Ramos (cell line): ENCODE data around the gene CYREN.

Source experiments
- in situ Hi-C: fragments of 300-500 bp; cut with MboI; formaldehyde crosslinking; loops from one replicate; pipeline ENCODE4 v1.14.3; 2022; ENCODE audit warnings: low sequenced_read_pairs; ENCODE audit not compliant: unreplicated experiment

CYREN gene

GRCh38 chr7:135197906-135198655 is 27.6 kb upstream of the CYREN start:
- in situ Hi-C loops = no loop called here

- in situ Hi-C loops = no loop called here
These were observed 26.8 kb upstream of the CYREN start for GRCh38 chr7:135197343-135197742.

DNA sequence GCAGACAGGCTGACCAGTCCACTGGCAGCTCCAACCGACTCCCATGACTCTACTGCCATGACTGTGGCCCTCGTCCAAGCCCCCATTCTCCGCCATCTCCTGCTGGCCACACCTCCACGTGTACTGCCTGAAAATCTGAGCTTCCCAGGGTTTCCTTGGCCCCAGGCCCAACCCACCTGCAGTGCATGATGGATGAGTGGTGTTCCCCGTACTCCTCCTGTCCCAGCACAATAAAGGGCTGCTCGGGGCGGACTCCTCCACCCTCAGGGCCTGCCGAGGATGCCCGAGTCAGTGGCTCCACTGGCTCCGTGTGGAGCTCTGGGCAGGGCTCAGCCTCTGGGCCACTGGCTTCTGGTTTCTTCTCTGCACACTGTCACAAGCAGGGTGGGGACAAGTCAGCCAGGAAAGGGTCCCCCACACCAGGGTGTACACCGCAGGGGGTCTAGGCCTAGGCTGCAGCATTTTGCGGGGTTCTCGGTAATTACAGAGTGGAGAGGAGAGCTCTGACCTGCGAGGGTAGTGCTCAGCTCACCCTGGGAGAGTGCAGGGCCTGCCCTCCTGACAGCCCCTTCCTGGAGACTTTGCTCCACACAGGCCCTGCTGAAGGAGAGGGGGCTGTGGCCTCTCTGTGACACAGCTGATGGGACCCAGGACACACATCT is 25.6 kb upstream of the CYREN start:
- in situ Hi-C loops = no loop called here

- in situ Hi-C loops = no loop called here
These were observed 24.6 kb upstream of the CYREN start for GRCh38 chr7:135195156-135195555.

- in situ Hi-C loops = no loop called here
These were observed 24.1 kb upstream of the CYREN start for GRCh38 chr7:135194494-135195095.

DNA sequence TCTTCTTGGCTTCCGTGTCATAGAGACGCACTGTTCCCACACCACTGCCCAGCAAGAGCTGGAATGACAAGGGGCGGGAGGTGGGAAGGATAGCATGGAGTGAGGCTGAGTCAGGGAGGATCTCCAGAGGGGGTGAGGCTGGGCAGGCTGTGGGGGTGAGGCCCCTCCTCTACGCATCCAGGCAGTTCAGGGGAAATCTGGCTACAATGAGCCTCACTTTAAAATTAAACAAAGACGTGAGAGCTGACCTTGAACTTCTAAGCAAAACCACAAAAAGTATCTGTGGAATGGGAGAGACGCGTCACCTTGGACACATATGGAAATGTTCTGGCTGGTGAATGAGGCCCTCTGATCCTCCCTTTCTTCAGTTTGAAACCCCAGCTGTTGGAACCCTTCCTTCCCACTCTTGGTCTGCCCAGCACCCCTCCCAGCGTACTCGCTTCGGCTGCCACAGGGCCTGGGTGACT is 23.1 kb upstream of the CYREN start:
- in situ Hi-C loops = no loop called here

GRCh38 chr7:135192914-135193536 is 22.5 kb upstream of the CYREN start:
- in situ Hi-C loops = no loop called here

DNA sequence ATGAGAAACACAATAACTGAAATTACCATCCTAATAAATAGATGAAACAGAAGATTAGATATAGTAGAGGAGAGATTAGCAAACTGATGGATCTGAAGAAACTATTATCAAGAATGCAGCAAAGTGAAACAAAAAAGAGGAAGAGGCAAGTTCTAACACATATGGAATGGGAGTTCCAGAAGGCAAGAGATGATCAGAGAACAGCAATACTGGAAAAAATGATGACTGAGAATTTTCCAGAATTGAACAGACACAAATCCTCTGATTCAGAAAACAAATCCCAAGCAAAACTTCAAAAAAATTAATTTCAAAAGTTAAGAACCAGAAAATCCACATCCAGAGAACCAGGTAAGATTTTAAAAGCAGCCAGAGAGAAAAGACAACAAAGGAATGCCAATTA is 20.2 kb upstream of the CYREN start:
- in situ Hi-C loops = no loop called here

DNA sequence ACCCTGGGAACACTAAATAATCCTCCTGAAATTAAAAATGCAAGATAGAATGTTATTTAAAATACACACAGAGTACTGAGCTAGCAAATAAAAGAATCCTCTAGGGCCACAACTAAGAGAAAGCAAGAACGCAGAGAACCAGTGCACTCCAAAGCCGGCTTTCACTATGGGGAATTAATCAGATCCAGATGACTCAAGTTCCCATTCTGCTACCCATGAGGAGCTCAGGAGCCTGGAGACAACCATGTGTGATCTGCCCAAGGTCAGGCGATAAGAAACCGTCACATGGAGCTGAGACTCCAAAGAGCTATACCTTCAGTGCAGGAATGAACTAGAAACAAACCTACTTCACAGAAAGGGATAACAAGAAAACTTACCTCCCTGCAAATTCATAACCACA is 19.5 kb upstream of the CYREN start:
- in situ Hi-C loops = no loop called here

- in situ Hi-C loops = no loop called here
These were observed 18.7 kb upstream of the CYREN start for GRCh38 chr7:135189221-135189662.

DNA sequence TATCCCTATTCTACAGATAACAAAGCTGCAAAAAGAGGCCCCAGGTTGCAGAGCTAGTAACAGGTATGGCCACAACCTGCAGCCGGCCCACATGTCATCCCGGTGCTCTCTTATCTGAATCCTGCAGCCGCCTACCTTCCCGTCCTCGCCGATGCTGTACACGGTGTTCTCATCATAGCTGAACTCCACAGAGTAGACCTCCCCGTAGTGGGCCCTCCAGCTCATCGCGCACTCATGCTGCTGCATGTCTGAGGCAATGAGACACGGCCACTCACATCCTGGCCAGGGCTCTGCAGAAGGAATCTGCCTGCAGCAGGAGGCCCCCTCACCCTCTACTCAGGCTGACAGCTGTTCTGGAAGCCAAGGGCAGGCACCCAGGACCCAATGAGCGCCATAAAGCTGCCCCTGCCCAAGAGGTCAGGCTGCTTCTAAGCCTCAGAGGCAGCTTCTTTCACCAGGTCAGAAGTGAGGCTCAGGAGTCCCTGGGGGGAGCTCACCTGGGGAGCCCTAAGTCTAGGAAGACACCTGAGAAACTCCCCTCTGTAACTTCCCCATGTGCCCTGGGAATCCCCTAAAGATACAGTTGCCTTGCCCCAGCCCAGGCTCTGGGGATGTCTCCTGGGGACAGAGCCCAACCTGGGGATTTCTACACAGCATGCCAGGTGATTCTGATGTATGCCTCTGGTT is 17.9 kb upstream of the CYREN start:
- in situ Hi-C loops = no loop called here

- in situ Hi-C loops = no loop called here
These were observed 16.3 kb upstream of the CYREN start for GRCh38 chr7:135186841-135187253.

DNA sequence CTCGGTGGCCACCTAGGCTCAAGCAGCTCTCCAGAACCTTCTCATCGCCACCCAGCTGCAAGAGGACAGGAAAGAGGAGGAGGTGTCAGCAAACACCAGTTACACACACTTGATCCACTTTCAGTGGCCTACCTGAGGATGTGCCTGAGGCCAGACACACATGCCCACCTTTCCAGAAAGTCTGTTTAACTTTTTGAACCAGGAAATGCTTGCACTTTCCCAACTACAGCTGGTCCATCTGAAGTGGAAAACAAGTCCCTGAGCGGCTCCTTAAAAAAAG is 15.7 kb upstream of the CYREN start:
- in situ Hi-C loops = no loop called here

- in situ Hi-C loops = no loop called here
These were observed 15.2 kb upstream of the CYREN start for GRCh38 chr7:135185471-135186260.

GRCh38 chr7:135184254-135184841 is 13.8 kb upstream of the CYREN start:
- in situ Hi-C loops = no loop called here

DNA sequence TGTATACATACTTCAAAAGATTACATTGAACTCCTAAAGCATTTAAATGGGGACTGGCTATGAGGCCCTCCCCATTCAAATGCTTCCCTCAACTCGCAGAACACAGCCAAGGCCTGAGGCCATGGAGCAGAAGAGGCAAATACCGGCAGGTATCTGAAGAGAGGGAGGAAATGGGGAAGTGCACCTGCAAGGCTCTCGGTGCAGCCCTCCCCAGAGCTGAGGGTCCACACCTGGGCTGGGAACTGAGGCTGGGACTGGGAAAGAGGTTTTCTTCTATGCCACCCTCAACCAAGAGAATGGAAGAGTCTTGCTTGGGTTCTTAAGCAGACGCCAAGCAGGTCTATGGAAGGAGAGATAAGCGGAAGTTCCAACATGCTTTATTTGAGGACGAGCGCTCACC is 13.0 kb upstream of the CYREN start:
- in situ Hi-C loops = no loop called here

GRCh38 chr7:135181929-135182678 is 11.6 kb upstream of the CYREN start:
- in situ Hi-C loops = no loop called here

- in situ Hi-C loops = no loop called here
These were observed 10.9 kb upstream of the CYREN start for GRCh38 chr7:135181261-135181928.
